ENCODE results near the gene TEX51. TPM values are rescaled to one million over a fixed set of nuclear protein-coding genes. Genes with fewer than 3 reads are reported as not detected.

Gene TEX51
- total RNA-seq, 1 donor from 2014 or later, result not detected

- H3K36me3 Mint-ChIP-seq (ENCODE audit: insufficient read depth), result no peaks in the 10 kb centered on the region
- DNase-seq (ENCODE audit: low spot score, unreplicated experiment), result no peak
- no peak overlapping the region for H3K4me3 Mint-ChIP-seq (ENCODE audit: low read depth)
- TF ChIP-seq, protein P1, sequence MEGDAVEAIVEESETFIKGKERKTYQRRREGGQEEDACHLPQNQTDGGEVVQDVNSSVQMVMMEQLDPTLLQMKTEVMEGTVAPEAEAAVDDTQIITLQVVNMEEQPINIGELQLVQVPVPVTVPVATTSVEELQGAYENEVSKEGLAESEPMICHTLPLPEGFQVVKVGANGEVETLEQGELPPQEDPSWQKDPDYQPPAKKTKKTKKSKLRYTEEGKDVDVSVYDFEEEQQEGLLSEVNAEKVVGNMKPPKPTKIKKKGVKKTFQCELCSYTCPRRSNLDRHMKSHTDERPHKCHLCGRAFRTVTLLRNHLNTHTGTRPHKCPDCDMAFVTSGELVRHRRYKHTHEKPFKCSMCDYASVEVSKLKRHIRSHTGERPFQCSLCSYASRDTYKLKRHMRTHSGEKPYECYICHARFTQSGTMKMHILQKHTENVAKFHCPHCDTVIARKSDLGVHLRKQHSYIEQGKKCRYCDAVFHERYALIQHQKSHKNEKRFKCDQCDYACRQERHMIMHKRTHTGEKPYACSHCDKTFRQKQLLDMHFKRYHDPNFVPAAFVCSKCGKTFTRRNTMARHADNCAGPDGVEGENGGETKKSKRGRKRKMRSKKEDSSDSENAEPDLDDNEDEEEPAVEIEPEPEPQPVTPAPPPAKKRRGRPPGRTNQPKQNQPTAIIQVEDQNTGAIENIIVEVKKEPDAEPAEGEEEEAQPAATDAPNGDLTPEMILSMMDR (IDR thresholded peaks at IDR 0.05; ENCODE audit: unreplicated experiment), result no peak
- no peaks in the 10 kb centered on the region for H3K9me3 Mint-ChIP-seq (ENCODE audit: low read depth)
- H3K27ac Mint-ChIP-seq, result no peak overlapping the region
- H3K27me3 Mint-ChIP-seq, result peaks cover 25% of the 10 kb centered on the region
- no peaks in the 10 kb centered on the region for H3K4me1 Mint-ChIP-seq (ENCODE audit: low read depth)
Measured at GRCh38 chr2:126851756-126852155, 46.9 kb upstream of the TEX51 start.

DNA sequence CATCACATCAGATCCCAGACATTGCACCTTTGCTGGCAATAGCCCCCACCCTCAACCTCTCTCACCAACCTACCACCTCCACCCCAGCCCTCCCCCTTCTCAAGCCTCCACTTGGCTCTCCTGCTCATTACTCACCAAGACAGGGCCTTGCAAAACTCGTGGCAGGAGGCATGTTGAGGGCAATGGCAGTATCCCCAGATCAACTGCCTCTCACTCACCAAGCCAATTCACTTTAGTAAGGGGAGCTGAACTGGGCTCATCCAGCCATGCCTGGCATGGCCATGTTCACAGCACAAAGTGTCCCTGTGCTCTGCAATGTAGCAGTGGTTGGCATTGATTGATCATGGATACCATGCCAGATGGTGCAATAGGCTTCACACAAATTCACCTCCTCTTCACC lies 46.3 kb upstream of the TEX51 start:
- Mint-ChIP-seq H3K27me3 (peaks cover 25% of the 10 kb centered on the region), H3K4me3 (ENCODE audit: low read depth) (no peak overlapping the region)
- DNase-seq (ENCODE audit: low spot score, unreplicated experiment), result no peak

GRCh38 chr2:126855606-126856005 lies 43.1 kb upstream of the TEX51 start:
- Mint-ChIP-seq H3K36me3 (ENCODE audit: insufficient read depth) (no peaks in the 10 kb centered on the region), H3K27me3 (peaks cover 22% of the 10 kb centered on the region), H3K4me3 (ENCODE audit: low read depth) (no peak overlapping the region), H3K9me3 (ENCODE audit: low read depth) (no peaks in the 10 kb centered on the region), H3K27ac (no peak overlapping the region), H3K4me1 (ENCODE audit: low read depth) (no peaks in the 10 kb centered on the region)
- no peak for DNase-seq (ENCODE audit: low spot score, unreplicated experiment)
- TF ChIP-seq, protein P1 (IDR thresholded peaks at IDR 0.05; ENCODE audit: unreplicated experiment), result no peak

More for the DNA sequence above, 46.3 kb upstream of the TEX51 start:
- H3K9me3 Mint-ChIP-seq (ENCODE audit: low read depth), result no peaks in the 10 kb centered on the region
- TF ChIP-seq, protein P1 (IDR thresholded peaks at IDR 0.05; ENCODE audit: unreplicated experiment), result no peak
- H3K27ac Mint-ChIP-seq, result no peak overlapping the region
- no peaks in the 10 kb centered on the region for H3K36me3 Mint-ChIP-seq (ENCODE audit: insufficient read depth)
- H3K4me1 Mint-ChIP-seq (ENCODE audit: low read depth), result no peaks in the 10 kb centered on the region

- Mint-ChIP-seq H3K27ac (no peak overlapping the region), H3K9me3 (ENCODE audit: low read depth) (no peaks in the 10 kb centered on the region), H3K4me1 (ENCODE audit: low read depth) (no peaks in the 10 kb centered on the region), H3K36me3 (ENCODE audit: insufficient read depth) (no peaks in the 10 kb centered on the region), H3K4me3 (ENCODE audit: low read depth) (no peak overlapping the region), H3K27me3 (peaks cover 18% of the 10 kb centered on the region)
- no peak for DNase-seq (ENCODE audit: low spot score, unreplicated experiment)
- TF ChIP-seq, protein P1 (IDR thresholded peaks at IDR 0.05; ENCODE audit: unreplicated experiment), result no peak
Measured at GRCh38 chr2:126856403-126856802, 42.3 kb upstream of the TEX51 start.

- no peaks in the 10 kb centered on the region for H3K36me3 Mint-ChIP-seq (ENCODE audit: insufficient read depth)
- H3K9me3 Mint-ChIP-seq (ENCODE audit: low read depth), result no peaks in the 10 kb centered on the region
- DNase-seq (ENCODE audit: low spot score, unreplicated experiment), result no peak
- peaks cover 15% of the 10 kb centered on the region for H3K27me3 Mint-ChIP-seq
- H3K4me1 Mint-ChIP-seq (ENCODE audit: low read depth), result no peaks in the 10 kb centered on the region
- no peak overlapping the region for H3K4me3 Mint-ChIP-seq (ENCODE audit: low read depth)
- TF ChIP-seq, protein P1 (IDR thresholded peaks at IDR 0.05; ENCODE audit: unreplicated experiment), result no peak
- H3K27ac Mint-ChIP-seq, result no peak overlapping the region
Measured at GRCh38 chr2:126857502-126857901, 41.2 kb upstream of the TEX51 start.

All from progenitor cell of endocrine pancreas (in vitro differentiated cells).